Sigmoid colon (tissue), 7 donors: ENCODE data around the gene FUBP3. TPM values are rescaled to one million over a fixed set of nuclear protein-coding genes. Genes with fewer than 3 reads are reported as not detected.

ENCODE experiments used
- DNase-seq: peaks from one replicate; pipeline ENCODE4 v3.0.0-alpha.2; 2019
- H3K27ac ChIP-seq, 4 donors: fragments of 200-600 bp; sonication (generic); one replicate each; pipeline ENCODE4 v1.5.1; 2016 to 2019; ENCODE audit warnings: mild to moderate bottlenecking in 1 of 4
- H3K27me3 ChIP-seq, 3 donors: fragments of 200-600 bp; sonication (generic); one replicate each; pipeline ENCODE4 v1.5.1; 2019; ENCODE audit warnings: mild to moderate bottlenecking in 1 of 3
- H3K36me3 ChIP-seq, 4 donors: fragments of 200-600 bp; sonication (generic); one replicate each; pipeline ENCODE4 v1.5.1; 2016 to 2019
- H3K4me1 ChIP-seq, 4 donors: fragments of 200-600 bp; sonication (generic); one replicate each; pipeline ENCODE4 v1.5.1; 2017 to 2019
- H3K4me3 ChIP-seq, 4 donors: fragments of 200-600 bp; sonication (generic); one replicate each; pipeline ENCODE4 v1.5.1; 2017 to 2019; ENCODE audit warnings: mild to moderate bottlenecking in 2 of 4, moderate library complexity in 1 of 4
- H3K9me3 ChIP-seq, 4 donors: fragments of 200-600 bp in 3 of 4; sonication (generic) in 3 of 4; one replicate each; pipeline versions ENCODE4 v1.5.1 to v1.6.1; 2013 to 2019
- CTCF ChIP-seq, 4 experiments: fragments of 450-650 bp in 3 of 4; fragments of 200-600 bp in 1 of 4; IDR thresholded peaks; one replicate each; pipeline ENCODE4 v1.5.1; 2016 to 2019; ENCODE audit warnings: antibody characterized with exemption in 4 of 4, mild to moderate bottlenecking in 3 of 4, moderate library complexity in 2 of 4
- EP300 ChIP-seq, 4 donors: sonication (generic); formaldehyde crosslinking; IDR thresholded peaks; one replicate each; pipeline ENCODE4 v1.6.1; 2017; ENCODE audit warnings: antibody characterized with exemption in 4 of 4
- POLR2A ChIP-seq, 2 donors: fragments of 450-650 bp; IDR thresholded peaks; one replicate each; pipeline ENCODE4 v1.6.1; 2016; ENCODE audit warnings: antibody characterized with exemption in 2 of 2, mild to moderate bottlenecking in 2 of 2, moderate library complexity in 2 of 2
- POLR2AphosphoS5 ChIP-seq, 4 donors: sonication (generic); formaldehyde crosslinking; IDR thresholded peaks; one replicate each; pipeline ENCODE4 v1.6.1; 2017; ENCODE audit warnings: antibody characterized with exemption in 4 of 4
- WGBS, 2 donors: extraction: QIAGEN DNeasy Blood & Tissue Kit; methylation state at CpG; one replicate each; pipeline ENCODE4 v1.1.7; 2013; 5-methylcytosine and 5-hydroxymethylcytosine counted together
- intact Hi-C: fragments of 100-400 bp; cut with DNase I; formaldehyde crosslinking; loops from one replicate; pipeline ENCODE4 v1.15.1; 2023
- polyA plus RNA-seq, 3 donors: library from polyadenylated mRNA; stranded (reverse); fragments of 200-250 nt; gene quantifications; one replicate each; pipeline ENCODE4 v1.2.3, GENCODE V29; 2013
- total RNA-seq, 4 donors: library from RNA; depleted of rRNA; stranded (reverse); fragments of >200 nt; gene quantifications; one replicate each; pipeline ENCODE4 v1.1.0, GENCODE V29; 2016
- donor health status: healthy with polysubstance abuse.
- donor health status: Bipolar disorder and iron deficiency.
- donor health status: healthy.

Gene FUBP3
- total and polyA plus RNA-seq, 7 donors: 19.4 to 44.4 (median 41.3) TPM

GRCh38 chr9:130563797-130564196 lies 15.6 kb upstream of the FUBP3 start:
- 90 to 94% methylated on average over 7 of the region's 7 CpGs for WGBS, 2 donors
- no peak for DNase-seq
- Histone ChIP-seq H3K9me3 (no peaks in the 10 kb centered on the region), H3K36me3 (no peaks in the 10 kb centered on the region), H3K27ac (no peak overlapping the region), H3K4me1 (no peaks in the 10 kb centered on the region), H3K4me3 (no peak overlapping the region), H3K27me3 (no peaks in the 10 kb centered on the region)
- TF ChIP-seq POLR2A (IDR thresholded peaks at IDR 0.05) (no peak), POLR2AphosphoS5 (IDR thresholded peaks at IDR 0.05) (no peak), EP300 (IDR thresholded peaks at IDR 0.05) (no peak), CTCF (IDR thresholded peaks at IDR 0.05) (no peak)
- intact Hi-C loops: no loop called here

- 76 to 84% methylated on average over 3 of the region's 3 CpGs for WGBS, 2 donors
- no peak for TF ChIP-seq POLR2A (IDR thresholded peaks at IDR 0.05)
- TF ChIP-seq POLR2AphosphoS5 (IDR thresholded peaks at IDR 0.05): no peak
- TF ChIP-seq CTCF (IDR thresholded peaks at IDR 0.05): no peak
- no peak for TF ChIP-seq EP300 (IDR thresholded peaks at IDR 0.05)
Observed at GRCh38 chr9:130565792-130566191, 13.6 kb upstream of the FUBP3 start.

GRCh38 chr9:130570208-130570607 lies 9.2 kb upstream of the FUBP3 start:
- H3K36me3 ChIP-seq: no peaks in the 10 kb centered on the region
- H3K27me3 ChIP-seq: no peaks in the 10 kb centered on the region
- H3K4me3 ChIP-seq: no peak overlapping the region
- H3K27ac ChIP-seq: no peak overlapping the region
- DNase-seq: no peak
- no peaks in the 10 kb centered on the region for H3K4me1 ChIP-seq
- intact Hi-C loops: no loop called here
- H3K9me3 ChIP-seq: no peaks in the 10 kb centered on the region
- 71 to 82% methylated on average over 10 of the region's 10 CpGs for WGBS, 2 donors
- TF ChIP-seq CTCF (IDR thresholded peaks at IDR 0.05) (no peak), EP300 (IDR thresholded peaks at IDR 0.05) (no peak), POLR2A (IDR thresholded peaks at IDR 0.05) (no peak), POLR2AphosphoS5 (IDR thresholded peaks at IDR 0.05) (no peak)

More at GRCh38 chr9:130565792-130566191, 13.6 kb upstream of the FUBP3 start:
- Histone ChIP-seq H3K4me3 (no peak overlapping the region), H3K9me3 (no peaks in the 10 kb centered on the region), H3K27ac (no peak overlapping the region), H3K4me1 (no peaks in the 10 kb centered on the region), H3K27me3 (no peaks in the 10 kb centered on the region), H3K36me3 (no peaks in the 10 kb centered on the region)
- intact Hi-C loops: no loop called here
- no peak for DNase-seq

GRCh38 chr9:130575514-130575913 lies 3.9 kb upstream of the FUBP3 start:
- intact Hi-C loops: loop anchor here (5.0 kb wide), 1 partner anchor 107 kb away; no protein-coding TSS in a partner anchor
- WGBS, 2 donors: 92 to 93% methylated on average over 3 of the region's 3 CpGs
- Histone ChIP-seq H3K27me3 (no peaks in the 10 kb centered on the region), H3K27ac (no peak overlapping the region), H3K4me1 (peaks cover 0 to 19% (median 17%) of the 10 kb centered on the region in 4 donors), H3K36me3 (no peaks in the 10 kb centered on the region), H3K9me3 (no peaks in the 10 kb centered on the region), H3K4me3 (no peak overlapping the region)
- TF ChIP-seq CTCF (IDR thresholded peaks at IDR 0.05) (no peak), POLR2AphosphoS5 (IDR thresholded peaks at IDR 0.05) (no peak), EP300 (IDR thresholded peaks at IDR 0.05) (no peak), POLR2A (IDR thresholded peaks at IDR 0.05) (no peak)
- no peak for DNase-seq

- H3K36me3 ChIP-seq: no peaks in the 10 kb centered on the region
- H3K9me3 ChIP-seq: no peaks in the 10 kb centered on the region
- H3K4me3 ChIP-seq: no peak overlapping the region
- H3K4me1 ChIP-seq: peaks cover 0 to 26% (median 24%) of the 10 kb centered on the region in 4 donors
- H3K27ac ChIP-seq: no peak overlapping the region
- intact Hi-C loops: loop anchor here (5.0 kb wide), 1 partner anchor 106 kb away; no protein-coding TSS in a partner anchor
- no peaks in the 10 kb centered on the region for H3K27me3 ChIP-seq
- TF ChIP-seq CTCF (IDR thresholded peaks at IDR 0.05): no peak
- no peak for TF ChIP-seq EP300 (IDR thresholded peaks at IDR 0.05)
- no peak for TF ChIP-seq POLR2AphosphoS5 (IDR thresholded peaks at IDR 0.05)
- no peak for TF ChIP-seq POLR2A (IDR thresholded peaks at IDR 0.05)
- no peak for DNase-seq
- 31 to 55% methylated on average over 4 of the region's 4 CpGs for WGBS, 2 donors
Observed at GRCh38 chr9:130576176-130576575, 3.2 kb upstream of the FUBP3 start.
